ENCODE results near the gene NCAM2. TPM values are rescaled to one million over a fixed set of nuclear protein-coding genes. Genes with fewer than 3 reads are reported as not detected.

NCAM2 gene
- total RNA-seq, 4 donors from 2014 or later, result 0.46 to 2.9 (median 1.3) TPM

GRCh38 chr21:21052672-21053071 is 54.5 kb downstream of the NCAM2 start:
- no peaks in the 10 kb centered on the region for H3K4me1 ChIP-seq
- WGBS, 2 donors, result 89 to 95% methylated on average over 2 of the region's 2 CpGs
- H3K27me3 ChIP-seq, result no peaks in the 10 kb centered on the region
- H3K27ac ChIP-seq, result no peak overlapping the region
- DNase-seq, result no peak
- no peak for TF ChIP-seq POLR2A (IDR thresholded peaks at IDR 0.05)
- TF ChIP-seq CTCF (IDR thresholded peaks at IDR 0.05), result no peak
- intact Hi-C loops (cut with DNase I), result no loop called here
- H3K4me3 ChIP-seq (replicated peaks in 1 of 3), result no peak overlapping the region
- no peaks in the 10 kb centered on the region for H3K9me3 ChIP-seq
- H3K36me3 ChIP-seq, result no peaks in the 10 kb centered on the region

- no peak for TF ChIP-seq POLR2A (IDR thresholded peaks at IDR 0.05)
- no peak for TF ChIP-seq CTCF (IDR thresholded peaks at IDR 0.05)
- no peak for DNase-seq
- Histone ChIP-seq H3K27ac (no peak overlapping the region), H3K36me3 (no peaks in the 10 kb centered on the region), H3K4me3 (replicated peaks in 1 of 3) (no peak overlapping the region), H3K27me3 (no peaks in the 10 kb centered on the region), H3K9me3 (no peaks in the 10 kb centered on the region), H3K4me1 (no peaks in the 10 kb centered on the region)
- intact Hi-C loops (cut with DNase I), result no loop called here
- 74 to 76% methylated on average over 8 of the region's 8 CpGs for WGBS, 2 donors
Measured at GRCh38 chr21:21057349-21058062, 59.3 kb downstream of the NCAM2 start.

- Histone ChIP-seq H3K9me3 (no peaks in the 10 kb centered on the region), H3K4me3 (replicated peaks in 1 of 3) (no peak overlapping the region), H3K4me1 (no peaks in the 10 kb centered on the region), H3K36me3 (no peaks in the 10 kb centered on the region), H3K27ac (no peak overlapping the region), H3K27me3 (no peaks in the 10 kb centered on the region)
- TF ChIP-seq CTCF (IDR thresholded peaks at IDR 0.05) (no peak), POLR2A (IDR thresholded peaks at IDR 0.05) (no peak)
- DNase-seq, result no peak
- WGBS, 2 donors, result 38 to 89% methylated on average over 1 of the region's 1 CpG
- intact Hi-C loops (cut with DNase I), result no loop called here
Measured at GRCh38 chr21:21063828-21064227, 65.6 kb downstream of the NCAM2 start.

- Histone ChIP-seq H3K4me1 (no peaks in the 10 kb centered on the region), H3K9me3 (no peaks in the 10 kb centered on the region), H3K36me3 (no peaks in the 10 kb centered on the region), H3K27me3 (no peaks in the 10 kb centered on the region), H3K4me3 (replicated peaks in 1 of 3) (no peak overlapping the region), H3K27ac (no peak overlapping the region)
- WGBS, 2 donors, result 78 to 88% methylated on average over 1 of the region's 1 CpG
- no peak for DNase-seq
- intact Hi-C loops (cut with DNase I), result no loop called here
- TF ChIP-seq POLR2A (IDR thresholded peaks at IDR 0.05) (no peak), CTCF (IDR thresholded peaks at IDR 0.05) (no peak)
Measured at GRCh38 chr21:21064353-21064752, 66.1 kb downstream of the NCAM2 start.

- DNase-seq, result no peak
- intact Hi-C loops (cut with DNase I), result no loop called here
- no peaks in the 10 kb centered on the region for H3K36me3 ChIP-seq
- H3K4me1 ChIP-seq, result no peaks in the 10 kb centered on the region
- TF ChIP-seq CTCF (IDR thresholded peaks at IDR 0.05) (no peak), POLR2A (IDR thresholded peaks at IDR 0.05) (no peak)
- no peaks in the 10 kb centered on the region for H3K9me3 ChIP-seq
- no peak overlapping the region for H3K27ac ChIP-seq
- no peaks in the 10 kb centered on the region for H3K27me3 ChIP-seq
- no peak overlapping the region for H3K4me3 ChIP-seq (replicated peaks in 1 of 3)
Measured at GRCh38 chr21:21067375-21067774, 69.2 kb downstream of the NCAM2 start.

Data from thyroid gland (tissue), 4 donors.